Activated gamma-delta T cell treated with anti-CD3 and anti-CD28 coated beads, Interleukin-2, amount 50 U/mL, for 16 hours (primary cell): ENCODE results near the gene CAMK2N1.
"Not testable (repeated sequence)": the region's sequence is repeated elsewhere in the genome, so short reads cannot be mapped to it uniquely, and the experiment has no call there.

ENCODE experiments used
- DNase-seq: peaks from one replicate; pipeline ENCODE4 v3.0.0-alpha.2; 2020; ENCODE audit warnings: low read depth

The CAMK2N1 gene

GRCh38 chr1:20485527-20486456 lies at the start of gene CAMK2N1:
TSS of gene CAMK2N1 (minus strand) at chr1:20486210. CDS start at chr1:20485379, 831 bp downstream.
- peak; percentile 38 for DNase-seq

GRCh38 chr1:20534659-20535417 lies 48.8 kb upstream of the CAMK2N1 start:
- no peak for DNase-seq

- no peak for DNase-seq
Observed at GRCh38 chr1:20533635-20534034, 47.6 kb upstream of the CAMK2N1 start.

GRCh38 chr1:20530901-20531300 lies 44.9 kb upstream of the CAMK2N1 start:
- DNase-seq = no peak

GRCh38 chr1:20530306-20530705 lies 44.3 kb upstream of the CAMK2N1 start:
- DNase-seq = no peak

- DNase-seq = no peak
Observed at GRCh38 chr1:20528221-20528620, 42.2 kb upstream of the CAMK2N1 start.

GRCh38 chr1:20526267-20526666 lies 40.3 kb upstream of the CAMK2N1 start:
- DNase-seq = no peak

- DNase-seq = peak; percentile 33
Observed at GRCh38 chr1:20521960-20522861, 36.2 kb upstream of the CAMK2N1 start.

GRCh38 chr1:20519609-20520262 lies 33.7 kb upstream of the CAMK2N1 start:
- DNase-seq = not testable (repeated sequence)

- no peak for DNase-seq
Observed at GRCh38 chr1:20511518-20512428, 25.8 kb upstream of the CAMK2N1 start.

GRCh38 chr1:20508411-20508771 lies 22.4 kb upstream of the CAMK2N1 start:
- DNase-seq = no peak

- DNase-seq = peak; percentile 92
Observed at GRCh38 chr1:20507564-20508410, 21.8 kb upstream of the CAMK2N1 start, which contains the start of gene MUL1. TSS of gene MUL1 (minus strand) at chr1:20508151. CDS start at chr1:20508024, 127 bp downstream.

- DNase-seq = no peak
Observed at GRCh38 chr1:20507248-20507563, 21.2 kb upstream of the CAMK2N1 start.

GRCh38 chr1:20505488-20505887 lies 19.5 kb upstream of the CAMK2N1 start:
- DNase-seq = no peak

GRCh38 chr1:20500716-20501115 lies 14.7 kb upstream of the CAMK2N1 start:
- DNase-seq = no peak

GRCh38 chr1:20499718-20500117 lies 13.7 kb upstream of the CAMK2N1 start:
- DNase-seq = no peak

- DNase-seq = no peak
Observed at GRCh38 chr1:20499105-20499504, 13.1 kb upstream of the CAMK2N1 start.

GRCh38 chr1:20498116-20498515 lies 12.1 kb upstream of the CAMK2N1 start:
- DNase-seq = no peak

- DNase-seq = no peak
Observed at GRCh38 chr1:20497506-20497905, 11.5 kb upstream of the CAMK2N1 start.
